ENCODE results near the gene SLC35F3.
"Not testable (repeated sequence)": the region's sequence is repeated elsewhere in the genome, so short reads cannot be mapped to it uniquely, and the experiment has no call there.

Gene SLC35F3

DNA sequence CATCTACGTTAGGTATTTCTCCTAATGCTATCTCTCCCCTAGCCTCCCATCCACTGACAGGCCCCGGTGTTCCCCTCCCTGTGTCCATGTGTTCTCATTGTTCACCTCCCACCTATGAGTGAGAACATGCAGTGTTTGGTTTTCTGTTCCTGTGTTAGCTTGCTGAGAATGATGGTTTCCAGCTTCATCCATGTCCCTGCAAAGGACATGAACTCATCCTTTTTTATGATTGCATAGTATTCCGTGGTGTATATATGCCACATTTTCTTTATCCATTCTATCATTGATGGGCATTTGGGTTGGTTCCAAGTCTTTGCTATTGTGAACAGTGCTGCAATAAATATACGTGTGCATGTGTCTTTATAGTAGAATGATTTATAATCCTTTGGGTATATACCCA is 247.9 kb downstream of the SLC35F3 start:
- not testable (repeated sequence) for DNase-seq

DNA sequence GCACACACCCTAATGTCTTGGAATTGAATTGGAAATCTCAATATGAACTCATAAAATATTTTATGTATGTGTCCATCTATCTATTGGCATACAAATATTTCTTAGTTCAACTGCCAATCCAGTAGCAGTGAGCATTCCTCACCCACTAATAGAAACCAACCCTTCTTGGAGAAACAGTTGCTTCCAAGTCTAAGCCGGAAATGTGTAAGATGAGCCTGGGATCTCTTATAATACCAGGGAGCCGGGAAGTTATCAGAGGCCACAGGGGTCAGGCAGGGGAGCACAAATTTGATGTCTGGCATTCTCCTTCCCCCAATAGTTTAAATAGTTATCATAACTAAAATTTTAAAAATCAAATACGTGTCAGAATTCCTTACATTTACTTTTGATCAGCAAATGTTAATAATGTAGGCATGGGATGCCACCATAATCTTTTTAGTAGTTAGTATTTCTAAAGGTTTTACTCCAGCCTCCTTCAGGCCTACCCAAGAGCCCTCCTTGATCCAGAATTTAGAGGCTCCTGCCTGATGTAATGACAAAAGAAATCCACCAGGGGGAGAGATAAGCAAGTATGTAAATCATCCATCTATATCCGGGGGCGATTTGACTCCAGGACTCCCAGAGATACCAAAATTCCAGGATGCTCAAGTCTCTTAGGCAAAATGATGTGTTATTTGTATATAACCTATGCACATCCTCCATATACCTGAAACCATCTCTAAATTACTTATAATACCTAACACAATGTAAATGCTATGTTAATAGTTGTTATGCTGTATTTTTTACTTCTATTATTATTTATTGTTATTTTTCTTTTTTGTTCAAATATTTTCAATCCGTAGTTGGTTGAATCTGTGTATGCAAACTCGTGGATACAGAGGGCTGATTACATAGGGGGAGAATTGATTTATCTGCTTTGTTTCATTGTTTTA is 250.1 kb downstream of the SLC35F3 start:
- peak; percentile 71 for DNase-seq

- no peak for DNase-seq
Measured at GRCh38 chr1:234162661-234163060, 258.2 kb downstream of the SLC35F3 start.

- no peak for DNase-seq
Measured at GRCh38 chr1:234163267-234163919, 258.9 kb downstream of the SLC35F3 start.

GRCh38 chr1:234164098-234164709 is 259.7 kb downstream of the SLC35F3 start:
- no peak for DNase-seq

- no peak for DNase-seq
Measured at GRCh38 chr1:234168061-234168724, 263.7 kb downstream of the SLC35F3 start.

GRCh38 chr1:234169161-234169849 is 264.8 kb downstream of the SLC35F3 start:
- DNase-seq = no peak

GRCh38 chr1:234170067-234170466 is 265.6 kb downstream of the SLC35F3 start:
- no peak for DNase-seq

DNA sequence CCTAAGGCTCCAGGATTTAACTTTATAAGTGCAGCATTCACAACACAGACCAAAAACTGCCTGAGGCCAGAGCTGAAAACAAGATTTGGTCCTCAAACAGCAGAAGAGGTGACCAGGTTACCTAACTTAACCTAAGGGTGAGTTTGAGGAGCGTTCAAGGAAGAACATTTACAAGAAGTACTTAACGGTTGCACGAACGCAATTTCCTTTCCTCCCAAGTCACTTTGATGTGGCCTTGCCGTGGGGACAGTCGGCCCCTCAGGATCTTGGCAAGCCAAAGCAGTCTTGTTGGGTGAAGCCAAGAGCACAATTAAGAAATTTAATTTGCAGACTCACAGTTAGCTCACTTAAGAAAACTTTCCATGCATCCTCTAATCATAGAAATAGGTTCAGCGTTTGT is 266.1 kb downstream of the SLC35F3 start:
- DNase-seq = peak; percentile 65

DNA sequence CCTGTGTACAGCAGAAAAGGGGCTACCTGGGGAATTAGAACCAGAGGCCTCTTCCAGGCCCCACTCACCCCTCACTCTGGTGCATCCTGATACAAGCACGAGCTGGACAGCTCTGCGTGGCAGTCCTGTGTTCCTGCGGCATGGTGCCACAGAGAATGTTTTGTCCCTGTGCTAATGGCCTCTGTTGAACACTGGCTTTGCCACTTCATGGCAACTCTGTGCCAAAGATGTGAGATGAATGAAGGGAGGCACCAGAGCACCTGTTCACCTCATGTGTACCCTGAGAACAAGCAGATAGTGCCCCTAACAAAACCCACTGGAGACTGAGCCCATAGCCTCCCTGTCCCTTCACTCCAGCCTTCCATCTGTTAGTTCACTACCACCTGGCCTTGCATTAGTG is 269.5 kb downstream of the SLC35F3 start:
- no peak for DNase-seq

DNA sequence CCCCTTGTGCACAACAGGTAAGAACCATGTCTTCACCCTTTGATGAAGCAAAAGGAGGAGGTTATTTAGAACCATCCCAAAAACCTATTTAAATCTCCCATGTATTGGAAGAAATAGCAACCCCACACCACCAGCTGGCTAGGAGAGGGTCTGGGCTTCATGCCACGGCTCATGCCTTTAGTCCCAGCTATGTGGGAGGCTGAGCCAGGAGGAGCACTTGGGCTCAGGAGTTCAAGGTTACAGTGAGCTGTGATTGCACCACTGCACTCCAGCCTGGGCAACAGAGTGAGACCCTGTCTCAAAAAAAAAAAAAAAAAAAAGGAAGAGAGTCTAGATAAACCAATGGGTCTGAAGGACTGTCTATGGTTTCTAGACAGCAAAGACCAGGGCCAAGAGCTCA is 270.9 kb downstream of the SLC35F3 start:
- DNase-seq = no peak

- DNase-seq = no peak
Measured at GRCh38 chr1:234176000-234176399, 271.5 kb downstream of the SLC35F3 start.

GRCh38 chr1:234176847-234177246 is 272.4 kb downstream of the SLC35F3 start:
- DNase-seq = not testable (repeated sequence)

- DNase-seq = no peak
Measured at GRCh38 chr1:234185438-234185837, 281.0 kb downstream of the SLC35F3 start.

DNA sequence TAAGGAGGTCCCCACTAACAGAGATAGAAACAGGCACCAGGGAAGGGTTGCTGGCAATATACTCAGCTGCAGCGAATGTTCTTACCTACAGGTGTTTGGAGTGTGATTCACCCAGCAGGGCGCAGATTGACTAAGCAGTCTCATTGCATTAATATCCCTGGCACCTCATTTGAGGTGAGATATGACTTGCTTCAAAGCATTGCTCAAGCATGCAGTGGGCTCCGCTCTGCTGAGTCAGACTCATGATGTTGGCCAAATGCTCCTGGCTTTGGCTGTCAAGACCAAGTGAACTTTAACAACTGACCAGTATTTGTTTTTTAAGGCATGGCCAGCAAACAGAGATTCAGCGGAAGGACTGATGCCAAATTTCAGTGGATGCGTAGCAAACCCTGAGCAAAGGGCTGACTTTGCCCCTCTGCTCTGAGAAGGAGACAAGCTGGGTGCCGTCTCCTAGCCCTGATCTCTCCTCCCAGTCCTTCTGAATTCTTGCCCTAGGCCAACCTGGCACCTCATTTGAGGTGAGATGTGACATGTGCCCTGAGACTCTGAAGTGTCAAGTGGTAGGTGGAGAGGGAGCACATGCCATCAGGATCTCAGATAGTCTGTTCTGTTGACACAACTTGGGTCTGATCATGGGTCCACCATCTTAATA is 281.7 kb downstream of the SLC35F3 start:
- DNase-seq = peak; percentile 87

GRCh38 chr1:234188454-234188792 is 283.9 kb downstream of the SLC35F3 start:
- peak; percentile 34 for DNase-seq

GRCh38 chr1:234197839-234198238 is 293.4 kb downstream of the SLC35F3 start:
- DNase-seq = no peak

DNA sequence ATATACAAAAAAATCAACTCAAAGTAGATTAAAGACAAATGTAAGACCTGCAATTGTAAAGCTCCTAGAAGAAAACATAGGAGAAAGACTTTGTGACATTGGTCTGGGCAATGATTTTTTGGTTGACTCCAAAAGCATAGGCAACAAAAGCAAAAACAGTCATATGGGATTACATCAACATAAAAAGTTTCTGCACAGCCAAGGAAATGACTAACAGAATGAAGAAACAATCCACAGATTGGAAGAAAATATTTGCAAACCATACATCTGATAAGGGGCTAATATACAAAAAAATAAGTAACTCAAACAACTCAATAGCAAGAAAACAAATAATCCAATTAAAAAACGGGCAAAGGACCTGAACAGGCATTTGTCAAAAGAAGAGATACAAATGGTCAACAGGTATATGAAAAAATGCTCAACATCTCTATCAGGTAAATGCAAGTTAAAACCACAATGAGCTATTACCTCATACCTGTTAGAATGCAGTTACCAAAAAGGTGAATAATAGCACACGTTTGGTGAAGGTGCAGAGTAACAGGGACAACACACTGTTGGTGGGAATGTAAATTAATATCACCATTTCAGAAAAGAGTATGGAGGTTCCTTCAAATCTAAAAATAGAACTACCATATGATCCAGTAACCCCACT is 295.1 kb downstream of the SLC35F3 start:
- DNase-seq = no peak

DNA sequence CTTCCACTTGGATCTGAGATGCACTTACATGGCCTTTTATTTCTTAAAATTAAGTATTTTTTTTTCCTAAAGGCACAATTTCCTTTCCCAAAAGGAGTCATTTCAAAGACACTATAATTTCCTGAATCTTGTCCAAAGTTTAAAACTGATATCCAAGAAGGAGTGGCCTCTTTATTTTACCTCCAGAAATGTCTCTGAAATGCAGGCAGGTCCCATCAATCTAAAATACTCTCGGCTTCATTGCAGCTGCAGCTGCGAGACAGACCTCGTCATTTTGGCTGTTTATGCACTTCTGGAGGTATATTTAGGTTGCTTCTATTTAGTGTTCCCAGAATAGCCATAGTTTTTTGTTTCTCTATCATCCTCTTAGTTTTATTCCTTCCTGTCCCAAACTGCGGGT is 296.1 kb downstream of the SLC35F3 start:
- no peak for DNase-seq

- DNase-seq = no peak
Measured at GRCh38 chr1:234201600-234201999, 297.1 kb downstream of the SLC35F3 start.

DNA sequence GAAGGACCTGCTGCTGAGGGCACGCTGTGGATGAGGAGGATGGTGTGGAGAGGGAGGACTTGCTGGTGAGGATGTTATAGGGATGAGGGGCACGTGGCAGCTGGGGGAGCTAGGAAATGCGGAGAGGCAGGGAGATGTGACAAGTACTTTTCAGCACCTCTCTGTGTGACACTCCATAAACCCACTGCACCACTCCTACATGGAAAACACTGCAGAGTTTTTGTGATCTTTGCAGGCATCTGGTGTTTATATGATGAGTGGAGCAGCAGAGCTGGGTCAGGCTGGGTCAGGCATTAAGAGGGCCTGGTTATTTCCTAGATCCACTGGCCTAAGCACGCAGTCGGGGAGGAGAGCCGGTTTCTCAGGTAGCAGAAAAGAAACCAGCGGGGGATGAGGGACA is 301.5 kb downstream of the SLC35F3 start:
- no peak for DNase-seq
